ENCODE results near the gene KCNH1. TPM values are rescaled to one million over a fixed set of nuclear protein-coding genes. Genes with fewer than 3 reads are reported as not detected.

The KCNH1 gene
- total and polyA plus RNA-seq, 2 of the 4 experiments (the other 2 are of a cell fraction), result 0.27 to 0.54 TPM

DNA sequence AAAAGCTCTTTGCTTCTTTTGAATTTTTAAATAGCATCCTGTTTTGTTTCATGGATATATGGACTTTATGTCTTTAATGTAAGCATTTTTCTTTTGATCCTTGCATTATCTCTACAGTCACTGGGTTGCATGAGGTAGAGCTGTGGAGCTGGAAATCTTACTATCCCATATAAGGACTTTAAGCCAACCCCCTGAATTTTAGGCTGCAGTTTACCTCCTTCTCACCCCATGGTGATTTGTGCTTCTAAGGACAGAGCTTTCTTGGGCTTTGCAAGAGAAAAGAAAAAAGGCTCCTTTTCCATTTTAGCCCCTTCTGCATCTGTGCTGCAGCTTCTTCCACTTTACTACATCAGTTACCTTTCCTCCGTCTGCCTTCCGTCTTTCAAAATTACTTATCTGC lies 431.4 kb downstream of the KCNH1 start:
- H2AFZ ChIP-seq (replicated peaks; ENCODE audit: low read length, poor library complexity), result no peak overlapping the region
- no peak overlapping the region for H2BK20ac ChIP-seq (ENCODE audit: low read depth, low read length)
- no peak overlapping the region for H3K56ac ChIP-seq (ENCODE audit: extremely low read depth, insufficient read depth, low read length)
- H2AK5ac ChIP-seq (ENCODE audit: low read depth, low read length), result no peak overlapping the region
- no peak overlapping the region for H3K23ac ChIP-seq (ENCODE audit: low read depth, low read length)
- H4K20me1 ChIP-seq (ENCODE audit: insufficient read depth, low read length), result no peaks in the 10 kb centered on the region
- H3K27me3 ChIP-seq (ENCODE audit: control insufficient read depth, insufficient read depth, low read length), result no peaks in the 10 kb centered on the region
- no peaks in the 10 kb centered on the region; the same call in 1 of the 2 replicates for H3K9me3 ChIP-seq (ENCODE audit: control insufficient read depth, insufficient read depth, low read length)
- no peak overlapping the region for H4K5ac ChIP-seq (ENCODE audit: low read depth, low read length)
- in situ Hi-C loops (cut with MboI; ENCODE audit: low sequenced_read_pairs), result no loop called here
- TF ChIP-seq RAD21 (IDR thresholded peaks at IDR 0.05; ENCODE audit: low read length), result no peak
- no peak for TF ChIP-seq RCOR1 (IDR thresholded peaks at IDR 0.05; ENCODE audit: insufficient replicate concordance, low read length)
- TF ChIP-seq, protein P1, sequence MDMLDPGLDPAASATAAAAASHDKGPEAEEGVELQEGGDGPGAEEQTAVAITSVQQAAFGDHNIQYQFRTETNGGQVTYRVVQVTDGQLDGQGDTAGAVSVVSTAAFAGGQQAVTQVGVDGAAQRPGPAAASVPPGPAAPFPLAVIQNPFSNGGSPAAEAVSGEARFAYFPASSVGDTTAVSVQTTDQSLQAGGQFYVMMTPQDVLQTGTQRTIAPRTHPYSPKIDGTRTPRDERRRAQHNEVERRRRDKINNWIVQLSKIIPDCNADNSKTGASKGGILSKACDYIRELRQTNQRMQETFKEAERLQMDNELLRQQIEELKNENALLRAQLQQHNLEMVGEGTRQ (IDR thresholded peaks at IDR 0.05; ENCODE audit: low read depth, low read length), result no peak
- TF ChIP-seq CHD1 (IDR thresholded peaks at IDR 0.05; ENCODE audit: low read depth, low read length), result no peak
- TF ChIP-seq CTCF (conservative IDR thresholded peaks at IDR 0.05; ENCODE audit: low read depth, low read length), result no peak
- TF ChIP-seq CEBPB (IDR thresholded peaks at IDR 0.05; ENCODE audit: low read depth, low read length), result no peak
- no peak for TF ChIP-seq BHLHE40 (IDR thresholded peaks at IDR 0.05; ENCODE audit: low read depth, low read length)
- no peak for TF ChIP-seq MXI1 (IDR thresholded peaks at IDR 0.05; ENCODE audit: borderline replicate concordance, low read depth, low read length)
- no peak for TF ChIP-seq FOS (IDR thresholded peaks at IDR 0.05; ENCODE audit: low read depth, low read length)
- no peak for TF ChIP-seq RFX5 (IDR thresholded peaks at IDR 0.05; ENCODE audit: low read depth, low read length)
- TF ChIP-seq SMC3 (IDR thresholded peaks at IDR 0.05; ENCODE audit: low read depth, low read length), result no peak
- TF ChIP-seq NFE2L2 (IDR thresholded peaks at IDR 0.05; ENCODE audit: low read depth, low read length), result no peak
- no peak for TF ChIP-seq ELK1 (IDR thresholded peaks at IDR 0.05; ENCODE audit: borderline replicate concordance, low read depth, low read length)
- TF ChIP-seq MAFK (IDR thresholded peaks at IDR 0.05; ENCODE audit: low read depth, low read length), result no peak
- TF ChIP-seq MAZ (IDR thresholded peaks at IDR 0.05; ENCODE audit: borderline replicate concordance, low read depth, low read length), result no peak
- TF ChIP-seq POLR2A (IDR thresholded peaks at IDR 0.05; ENCODE audit: low read depth, low read length), result no peak
- dilution Hi-C loops (cut with HindIII; ENCODE audit: low sequenced_read_pairs, unreplicated experiment), result no loop called here
- ChIA-PET CTCF (interaction anchor here (1.2 kb wide), 1 partner anchor 431 kb away, joined by 5 read pairs; the partner anchor contains the start of gene KCNH1), POLR2A (ENCODE audit: unreplicated experiment) (no interaction called here)
- H3K36me3 ChIP-seq (ENCODE audit: control insufficient read depth, insufficient read depth, low read length), result no peaks in the 10 kb centered on the region
- no peak overlapping the region for H4K8ac ChIP-seq (ENCODE audit: low read depth in 2 of 2, low read length in 2 of 2)
- no peaks in the 10 kb centered on the region for H3K79me1 ChIP-seq (ENCODE audit: low read depth in 1 of 2, low read length in 2 of 2)
- H3K4ac ChIP-seq (ENCODE audit: low read depth, low read length), result no peak overlapping the region
- H3K18ac ChIP-seq (ENCODE audit: low read depth, low read length), result no peak overlapping the region
- H3K14ac ChIP-seq (replicated peaks; ENCODE audit: low read depth, low read length), result no peak overlapping the region
- no peak overlapping the region for H3K9ac ChIP-seq (ENCODE audit: low read depth, low read length)
- no peak overlapping the region for H3K4me2 ChIP-seq (ENCODE audit: low read depth, low read length)
- WGBS, 2 experiments (ENCODE audit: extremely low coverage in 2 of 2, insufficient read length in 1 of 2), result no CpG with 5 or more reads among the region's 2 CpGs
- H2BK5ac ChIP-seq (ENCODE audit: low read depth, low read length, poor library complexity, severe bottlenecking), result no peak overlapping the region
- H3K4me1 ChIP-seq (ENCODE audit: control insufficient read depth, insufficient read depth, low read length), result no peaks in the 10 kb centered on the region
- ATAC-seq (ENCODE audit: low read depth) (no peak), DNase-seq (no peak)
- no TSS peak for BruUV-seq (replicated peaks)
- no peak overlapping the region for H2BK120ac ChIP-seq (ENCODE audit: low read depth, low read length)
- no peak overlapping the region for H4K91ac ChIP-seq (ENCODE audit: insufficient read depth, low read depth, low read length)
- H2BK15ac ChIP-seq (ENCODE audit: low read depth, low read length), result no peak overlapping the region
- H3K4me3 ChIP-seq (ENCODE audit: insufficient read depth, low read depth, low read length), result no peak overlapping the region
- no peak overlapping the region for H3K27ac ChIP-seq (ENCODE audit: insufficient read depth, low read length)
- no peaks in the 10 kb centered on the region for H3K9me1 ChIP-seq (ENCODE audit: insufficient read depth, low read length)
- intact Hi-C loops (cut with micrococcal nuclease), result loop anchor here (10.0 kb wide), 1 partner anchor 878 kb away; the partner anchor contains the start of gene UTP25
- H2AK9ac ChIP-seq (replicated peaks; ENCODE audit: low read depth, low read length, poor library complexity), result no peak overlapping the region
